ENCODE data around the gene KRT14. TPM values are rescaled to one million over a fixed set of nuclear protein-coding genes. Genes with fewer than 3 reads are reported as not detected.

Gene KRT14
- total RNA-seq, 2 experiments from 2014 or later: 0.82 TPM; not detected in 1

DNA sequence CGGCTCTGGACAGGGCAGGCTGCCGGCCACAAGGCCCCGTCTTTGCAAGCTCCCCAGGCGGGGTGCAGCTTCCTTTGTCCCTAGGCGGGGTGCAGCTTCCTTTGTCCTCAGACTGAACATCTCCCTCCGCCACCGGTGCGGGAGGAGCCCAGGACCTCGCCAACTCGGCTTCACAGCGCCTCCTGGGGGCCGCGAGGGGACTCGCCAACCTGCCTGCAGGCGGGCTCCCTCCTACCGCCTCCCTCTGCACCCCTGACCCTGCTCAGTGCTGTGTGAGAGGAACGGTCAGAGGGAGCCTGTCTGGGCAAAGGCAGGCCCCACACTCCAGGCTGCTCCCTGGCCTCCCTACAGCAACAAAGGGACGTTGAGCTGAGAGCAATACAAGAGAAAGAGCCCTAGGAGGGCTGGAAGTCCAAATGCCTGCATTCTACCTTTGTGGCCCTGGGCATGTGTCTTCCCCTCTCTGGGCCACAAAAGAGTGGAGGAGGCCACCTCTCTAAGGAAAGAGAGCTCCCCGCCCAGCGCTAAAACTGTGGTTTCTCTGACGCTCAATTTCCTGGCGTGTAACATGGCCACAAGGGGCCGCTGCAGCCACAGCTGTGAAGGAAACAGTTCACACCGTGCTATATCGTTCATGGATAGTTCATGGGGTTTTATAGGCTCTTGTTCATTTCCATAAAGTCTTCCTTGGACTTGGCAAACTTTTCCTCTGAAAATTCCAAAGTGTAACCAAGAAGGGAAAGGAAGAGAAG lies 37.7 kb downstream of the KRT14 start:
- H3K4me1 ChIP-seq (ENCODE audit: insufficient read depth, low read length, poor library complexity, severe bottlenecking): no peaks in the 10 kb centered on the region
- peak overlapping the region; percentile 31; the same call in 1 of the 2 replicates for H3K4me2 ChIP-seq (ENCODE audit: low read length)
- H3K27ac ChIP-seq (ENCODE audit: low read depth, low read length, poor library complexity, severe bottlenecking): no peak overlapping the region
- intact Hi-C loops (cut with micrococcal nuclease; ENCODE audit: unreplicated experiment): loop anchor here (1.0 to 2.0 kb wide), 3 partner anchors 99 to 640 kb away; no protein-coding TSS in a partner anchor
- ChIA-PET POLR2A (no interaction called here), CTCF (ENCODE audit: unreplicated experiment) (interaction anchor here (0.9 to 2.4 kb wide), 4 partner anchors 8 to 99 kb away, joined by 3 to 9 read pairs (median 4); no protein-coding TSS in a partner anchor)
- no TSS peak for BruUV-seq (replicated peaks)
- no peaks in the 10 kb centered on the region for H3K9me3 ChIP-seq (ENCODE audit: low read length)
- no peaks in the 10 kb centered on the region for H4K20me1 ChIP-seq (ENCODE audit: insufficient read depth, low read length)
- peak overlapping the region; percentile 47; the same call in 1 of the 2 replicates for H2AFZ ChIP-seq (ENCODE audit: low read length)
- DNase-seq (ENCODE audit: low spot score): peak; percentile 75
- peak; percentile 96 for TF ChIP-seq CTCF (conservative IDR thresholded peaks at IDR 0.05; ENCODE audit: low read length)
- no peak for TF ChIP-seq EZH2phosphoT487 (IDR thresholded peaks at IDR 0.05; ENCODE audit: borderline replicate concordance, low read depth, low read length)
- no peak overlapping the region for H3K4me3 ChIP-seq (ENCODE audit: low read depth, low read length, poor library complexity, severe bottlenecking)
- H3K9me2 ChIP-seq (ENCODE audit: insufficient read depth, low read length): no peaks in the 10 kb centered on the region
- H3K36me3 ChIP-seq (ENCODE audit: insufficient read depth, low read length): no peaks in the 10 kb centered on the region
- H3K79me2 ChIP-seq (ENCODE audit: insufficient read depth, low read depth, low read length): no peaks in the 10 kb centered on the region

- no peak overlapping the region for H3K4me3 ChIP-seq (ENCODE audit: low read depth, low read length, poor library complexity, severe bottlenecking)
- no peak for DNase-seq (ENCODE audit: low spot score)
- no peak overlapping the region for H3K4me2 ChIP-seq (ENCODE audit: low read length)
- ChIA-PET CTCF (ENCODE audit: unreplicated experiment) (interaction anchor here (0.9 to 2.4 kb wide), 2 partner anchors 17 to 100 kb away, joined by 3 to 9 read pairs; no protein-coding TSS in a partner anchor), POLR2A (no interaction called here)
- no peaks in the 10 kb centered on the region for H3K79me2 ChIP-seq (ENCODE audit: insufficient read depth, low read depth, low read length)
- no peak overlapping the region for H2AFZ ChIP-seq (ENCODE audit: low read length)
- TF ChIP-seq CTCF (conservative IDR thresholded peaks at IDR 0.05; ENCODE audit: low read length): no peak
- TF ChIP-seq EZH2phosphoT487 (IDR thresholded peaks at IDR 0.05; ENCODE audit: borderline replicate concordance, low read depth, low read length): no peak
- H3K27ac ChIP-seq (ENCODE audit: low read depth, low read length, poor library complexity, severe bottlenecking): no peak overlapping the region
- intact Hi-C loops (cut with micrococcal nuclease; ENCODE audit: unreplicated experiment): loop anchor here (2.0 kb wide), 1 partner anchor 639 kb away; no protein-coding TSS in a partner anchor
- no TSS peak for BruUV-seq (replicated peaks)
- no peaks in the 10 kb centered on the region for H3K4me1 ChIP-seq (ENCODE audit: insufficient read depth, low read length, poor library complexity, severe bottlenecking)
- no peaks in the 10 kb centered on the region for H3K9me3 ChIP-seq (ENCODE audit: low read length)
- H3K36me3 ChIP-seq (ENCODE audit: insufficient read depth, low read length): no peaks in the 10 kb centered on the region
- no peaks in the 10 kb centered on the region for H3K9me2 ChIP-seq (ENCODE audit: insufficient read depth, low read length)
- no peaks in the 10 kb centered on the region for H4K20me1 ChIP-seq (ENCODE audit: insufficient read depth, low read length)
Observed at GRCh38 chr17:41547921-41548843, 38.5 kb downstream of the KRT14 start.
